Measurements from ENCODE around the gene PLEKHA5.

The PLEKHA5 gene

DNA sequence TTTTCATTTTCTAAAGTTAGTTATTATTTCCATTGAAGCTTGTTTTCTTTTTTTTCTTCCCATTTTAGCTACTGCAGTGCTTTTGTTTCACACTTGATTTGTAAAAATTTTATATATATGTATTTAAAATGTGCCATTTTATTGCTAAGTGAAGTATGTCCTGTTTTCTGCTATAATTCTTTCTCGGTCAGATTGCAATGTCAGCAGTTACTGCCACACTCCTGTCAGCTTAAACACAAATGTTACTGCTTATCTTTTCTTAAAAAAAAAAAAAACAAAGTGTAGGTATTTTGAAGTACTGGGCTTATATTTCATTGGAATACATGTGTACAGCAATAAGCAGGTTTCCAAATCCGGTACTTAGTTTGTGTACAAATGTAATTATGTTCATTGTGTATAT is 246.4 kb downstream of the PLEKHA5 start:
- Histone ChIP-seq H3K79me2 (ENCODE audit: low read length) (no peaks in the 10 kb centered on the region), H3K4me1 (ENCODE audit: low read length) (no peaks in the 10 kb centered on the region), H3K9ac (ENCODE audit: low read length) (no peak overlapping the region), H2AFZ (ENCODE audit: low read depth, low read length) (no peak overlapping the region), H3K9me3 (ENCODE audit: insufficient read depth, low read length) (no peaks in the 10 kb centered on the region), H3K4me3 (ENCODE audit: low read length) (no peak overlapping the region), H3K4me2 (ENCODE audit: low read length) (no peak overlapping the region), H4K20me1 (ENCODE audit: insufficient read depth, low read length) (no peaks in the 10 kb centered on the region), H3K27me3 (ENCODE audit: low read depth, low read length) (no peaks in the 10 kb centered on the region), H3K36me3 (replicated peaks; ENCODE audit: low read depth, low read length) (no peaks in the 10 kb centered on the region), H3K27ac (ENCODE audit: low read length) (no peak overlapping the region)
- TF ChIP-seq, protein P1, sequence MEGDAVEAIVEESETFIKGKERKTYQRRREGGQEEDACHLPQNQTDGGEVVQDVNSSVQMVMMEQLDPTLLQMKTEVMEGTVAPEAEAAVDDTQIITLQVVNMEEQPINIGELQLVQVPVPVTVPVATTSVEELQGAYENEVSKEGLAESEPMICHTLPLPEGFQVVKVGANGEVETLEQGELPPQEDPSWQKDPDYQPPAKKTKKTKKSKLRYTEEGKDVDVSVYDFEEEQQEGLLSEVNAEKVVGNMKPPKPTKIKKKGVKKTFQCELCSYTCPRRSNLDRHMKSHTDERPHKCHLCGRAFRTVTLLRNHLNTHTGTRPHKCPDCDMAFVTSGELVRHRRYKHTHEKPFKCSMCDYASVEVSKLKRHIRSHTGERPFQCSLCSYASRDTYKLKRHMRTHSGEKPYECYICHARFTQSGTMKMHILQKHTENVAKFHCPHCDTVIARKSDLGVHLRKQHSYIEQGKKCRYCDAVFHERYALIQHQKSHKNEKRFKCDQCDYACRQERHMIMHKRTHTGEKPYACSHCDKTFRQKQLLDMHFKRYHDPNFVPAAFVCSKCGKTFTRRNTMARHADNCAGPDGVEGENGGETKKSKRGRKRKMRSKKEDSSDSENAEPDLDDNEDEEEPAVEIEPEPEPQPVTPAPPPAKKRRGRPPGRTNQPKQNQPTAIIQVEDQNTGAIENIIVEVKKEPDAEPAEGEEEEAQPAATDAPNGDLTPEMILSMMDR (IDR thresholded peaks at IDR 0.05; ENCODE audit: low read depth, low read length): no peak
- TF ChIP-seq EZH2phosphoT487 (IDR thresholded peaks at IDR 0.05; ENCODE audit: low read depth): no peak

DNA sequence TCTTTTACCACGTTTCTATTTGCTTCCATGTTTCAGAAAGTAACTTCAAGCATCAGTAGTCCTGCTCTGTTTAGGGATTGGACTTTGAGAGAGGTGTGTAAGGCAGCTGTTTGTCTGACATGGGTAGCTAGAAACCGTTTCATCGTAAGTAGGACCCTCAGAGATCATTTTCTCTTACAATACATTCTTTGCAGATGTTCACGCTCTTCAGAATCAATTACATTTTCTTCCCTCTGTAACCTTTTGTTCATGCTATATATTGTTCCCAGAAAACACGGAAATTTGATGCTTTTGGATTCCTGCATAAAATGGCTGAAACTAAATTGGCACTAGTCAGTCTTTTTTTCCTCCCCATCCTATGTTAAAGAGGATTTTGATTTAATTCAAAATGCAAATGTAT is 247.2 kb downstream of the PLEKHA5 start:
- Histone ChIP-seq H2AFZ (ENCODE audit: low read depth, low read length) (no peak overlapping the region), H3K4me3 (ENCODE audit: low read length) (no peak overlapping the region), H3K36me3 (replicated peaks; ENCODE audit: low read depth, low read length) (no peaks in the 10 kb centered on the region), H3K4me1 (ENCODE audit: low read length) (peaks cover 5% of the 10 kb centered on the region), H3K79me2 (ENCODE audit: low read length) (no peaks in the 10 kb centered on the region), H3K27ac (ENCODE audit: low read length) (no peak overlapping the region), H3K9me3 (ENCODE audit: insufficient read depth, low read length) (no peaks in the 10 kb centered on the region), H3K27me3 (ENCODE audit: low read depth, low read length) (no peaks in the 10 kb centered on the region), H4K20me1 (ENCODE audit: insufficient read depth, low read length) (no peaks in the 10 kb centered on the region), H3K4me2 (ENCODE audit: low read length) (no peak overlapping the region), H3K9ac (ENCODE audit: low read length) (no peak overlapping the region)
- TF ChIP-seq, protein P1 (IDR thresholded peaks at IDR 0.05; ENCODE audit: low read depth, low read length): no peak
- TF ChIP-seq EZH2phosphoT487 (IDR thresholded peaks at IDR 0.05; ENCODE audit: low read depth): no peak

DNA sequence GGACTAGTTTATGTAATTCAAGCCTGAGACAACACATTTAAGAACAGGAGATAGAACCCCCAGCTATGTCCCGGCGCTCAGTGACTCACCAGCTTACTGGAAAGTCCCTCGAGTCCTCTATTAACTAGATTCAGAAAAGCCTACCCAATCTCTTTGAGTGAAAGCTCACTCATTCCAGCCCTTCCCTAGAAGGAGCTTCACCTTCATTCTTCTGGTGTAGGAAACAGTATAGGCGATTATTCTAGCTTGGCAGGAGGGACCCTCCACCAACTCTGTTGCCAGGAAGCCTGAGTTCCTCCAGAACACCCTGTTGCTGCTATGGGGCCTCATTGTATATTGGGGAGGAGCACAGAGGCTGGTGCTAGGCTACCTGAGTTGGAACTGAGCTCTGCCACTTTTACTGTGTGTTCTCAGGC is 252.6 kb downstream of the PLEKHA5 start:
- H3K4me1 ChIP-seq (ENCODE audit: low read length): peaks cover 14% of the 10 kb centered on the region
- H2AFZ ChIP-seq (ENCODE audit: low read depth, low read length): peak overlapping the region; percentile 49; the same call in 1 of the 2 replicates
- TF ChIP-seq EZH2phosphoT487 (IDR thresholded peaks at IDR 0.05; ENCODE audit: low read depth): no peak
- TF ChIP-seq, protein P1 (IDR thresholded peaks at IDR 0.05; ENCODE audit: low read depth, low read length): no peak
- 0 out of 2 replicates have a peak overlapping the region, but pooled peaks have one; percentile 18 for H3K27ac ChIP-seq (ENCODE audit: low read length)
- no peaks in the 10 kb centered on the region for H3K27me3 ChIP-seq (ENCODE audit: low read depth, low read length)
- H3K9me3 ChIP-seq (ENCODE audit: insufficient read depth, low read length): no peaks in the 10 kb centered on the region
- no peaks in the 10 kb centered on the region for H4K20me1 ChIP-seq (ENCODE audit: insufficient read depth, low read length)
- H3K36me3 ChIP-seq (replicated peaks; ENCODE audit: low read depth, low read length): no peaks in the 10 kb centered on the region
- no peak overlapping the region for H3K9ac ChIP-seq (ENCODE audit: low read length)
- H3K4me2 ChIP-seq (ENCODE audit: low read length): peak overlapping the region; percentile 40
- H3K4me3 ChIP-seq (ENCODE audit: low read length): no peak overlapping the region
- H3K79me2 ChIP-seq (ENCODE audit: low read length): no peaks in the 10 kb centered on the region

DNA sequence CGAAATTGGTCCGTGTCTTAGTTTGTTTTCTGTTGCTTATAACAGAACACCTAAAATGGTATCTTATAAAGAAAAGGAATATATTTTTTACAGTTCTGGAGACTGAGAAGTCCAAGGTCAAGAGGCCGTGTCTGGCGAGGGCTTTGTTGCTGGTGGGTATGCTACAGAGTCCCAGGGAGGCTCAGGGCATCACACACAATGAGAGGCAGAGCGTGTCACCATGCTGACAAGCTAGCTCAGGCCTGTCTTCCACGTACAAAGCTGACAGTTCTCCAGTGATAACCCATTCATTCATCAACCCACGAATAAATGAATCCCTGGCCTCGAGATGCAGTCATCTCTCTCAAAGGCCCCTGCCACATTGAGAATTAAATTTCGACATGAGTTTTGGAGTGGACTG is 253.0 kb downstream of the PLEKHA5 start:
- no peak for TF ChIP-seq EZH2phosphoT487 (IDR thresholded peaks at IDR 0.05; ENCODE audit: low read depth)
- TF ChIP-seq, protein P1 (IDR thresholded peaks at IDR 0.05; ENCODE audit: low read depth, low read length): no peak
- Histone ChIP-seq H3K79me2 (ENCODE audit: low read length) (no peaks in the 10 kb centered on the region), H3K4me2 (ENCODE audit: low read length) (peak overlapping the region; percentile 40; the same call in 1 of the 2 replicates), H3K27ac (ENCODE audit: low read length) (no peak overlapping the region), H3K9me3 (ENCODE audit: insufficient read depth, low read length) (no peaks in the 10 kb centered on the region), H3K27me3 (ENCODE audit: low read depth, low read length) (no peaks in the 10 kb centered on the region), H4K20me1 (ENCODE audit: insufficient read depth, low read length) (no peaks in the 10 kb centered on the region), H3K9ac (ENCODE audit: low read length) (no peak overlapping the region), H2AFZ (ENCODE audit: low read depth, low read length) (peak overlapping the region; percentile 39; the same call in 1 of the 2 replicates), H3K36me3 (replicated peaks; ENCODE audit: low read depth, low read length) (no peaks in the 10 kb centered on the region), H3K4me1 (ENCODE audit: low read length) (peaks cover 14% of the 10 kb centered on the region), H3K4me3 (ENCODE audit: low read length) (no peak overlapping the region)

Measured in OCI-LY3 (cell line).